Nephron progenitor cell (in vitro differentiated cells): ENCODE measurements around the gene FAM171A1.
A peak's percentile ranks its signal among the peaks of the same experiment; 100 is the strongest.

Source experiments
- DNase-seq: peaks from one replicate; pipeline ENCODE4 v3.0.0; 2021
- H3K27ac Mint-ChIP-seq: 2 replicates; pipeline ENCODE4 v1.8.0; 2021; ENCODE audit warnings: mild to moderate bottlenecking, moderate library complexity, mixed read lengths
- H3K27me3 Mint-ChIP-seq: 2 replicates; pipeline ENCODE4 v1.8.0; 2021; ENCODE audit warnings: mild to moderate bottlenecking, low read depth, mixed read lengths; ENCODE audit not compliant: poor library complexity
- H3K36me3 Mint-ChIP-seq: 2 replicates; pipeline ENCODE4 v1.8.0; 2021; ENCODE audit warnings: low read depth, mixed read lengths
- H3K4me1 Mint-ChIP-seq: 2 replicates; pipeline ENCODE4 v1.8.0; 2021; ENCODE audit warnings: mixed read lengths
- H3K4me3 Mint-ChIP-seq: 2 replicates; pipeline ENCODE4 v1.8.0; 2021; ENCODE audit warnings: mild to moderate bottlenecking, moderate library complexity, mixed read lengths
- H3K9me3 Mint-ChIP-seq: 2 replicates; pipeline ENCODE4 v1.8.0; 2021; ENCODE audit warnings: mild to moderate bottlenecking, moderate library complexity, mixed read lengths
- TF ChIP-seq, protein P1 (sequence below): fragments of 200-600 bp; sonication (generic); IDR thresholded peaks from 2 replicates; pipeline ENCODE4 v1.5.0; 2021; ENCODE audit warnings: antibody characterized with exemption

The FAM171A1 gene

GRCh38 chr10:15379078-15379477 lies 8.0 kb upstream of the FAM171A1 start:
- Mint-ChIP-seq H3K4me3 (no peak overlapping the region), H3K27me3 (peaks cover 8% of the 10 kb centered on the region), H3K4me1 (peaks cover 25% of the 10 kb centered on the region), H3K36me3 (no peaks in the 10 kb centered on the region), H3K27ac (peak overlapping the region; percentile 39), H3K9me3 (peaks cover under 1% of the 10 kb centered on the region)
- TF ChIP-seq, protein P1, sequence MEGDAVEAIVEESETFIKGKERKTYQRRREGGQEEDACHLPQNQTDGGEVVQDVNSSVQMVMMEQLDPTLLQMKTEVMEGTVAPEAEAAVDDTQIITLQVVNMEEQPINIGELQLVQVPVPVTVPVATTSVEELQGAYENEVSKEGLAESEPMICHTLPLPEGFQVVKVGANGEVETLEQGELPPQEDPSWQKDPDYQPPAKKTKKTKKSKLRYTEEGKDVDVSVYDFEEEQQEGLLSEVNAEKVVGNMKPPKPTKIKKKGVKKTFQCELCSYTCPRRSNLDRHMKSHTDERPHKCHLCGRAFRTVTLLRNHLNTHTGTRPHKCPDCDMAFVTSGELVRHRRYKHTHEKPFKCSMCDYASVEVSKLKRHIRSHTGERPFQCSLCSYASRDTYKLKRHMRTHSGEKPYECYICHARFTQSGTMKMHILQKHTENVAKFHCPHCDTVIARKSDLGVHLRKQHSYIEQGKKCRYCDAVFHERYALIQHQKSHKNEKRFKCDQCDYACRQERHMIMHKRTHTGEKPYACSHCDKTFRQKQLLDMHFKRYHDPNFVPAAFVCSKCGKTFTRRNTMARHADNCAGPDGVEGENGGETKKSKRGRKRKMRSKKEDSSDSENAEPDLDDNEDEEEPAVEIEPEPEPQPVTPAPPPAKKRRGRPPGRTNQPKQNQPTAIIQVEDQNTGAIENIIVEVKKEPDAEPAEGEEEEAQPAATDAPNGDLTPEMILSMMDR = no peak
- no peak for DNase-seq

GRCh38 chr10:15378569-15378968 lies 7.5 kb upstream of the FAM171A1 start:
- Mint-ChIP-seq H3K9me3 (no peaks in the 10 kb centered on the region), H3K27ac (peak overlapping the region; percentile 39), H3K4me1 (peaks cover 29% of the 10 kb centered on the region), H3K27me3 (peaks cover 11% of the 10 kb centered on the region), H3K36me3 (no peaks in the 10 kb centered on the region), H3K4me3 (no peak overlapping the region)
- TF ChIP-seq, protein P1 = no peak
- no peak for DNase-seq

- H3K27me3 Mint-ChIP-seq = peaks cover 10% of the 10 kb centered on the region
- H3K36me3 Mint-ChIP-seq = no peaks in the 10 kb centered on the region
- H3K4me3 Mint-ChIP-seq = no peak overlapping the region
- TF ChIP-seq, protein P1 = no peak
- peaks cover 24% of the 10 kb centered on the region for H3K4me1 Mint-ChIP-seq
- DNase-seq = no peak
- no peaks in the 10 kb centered on the region for H3K9me3 Mint-ChIP-seq
- no peak overlapping the region for H3K27ac Mint-ChIP-seq
These were observed 3.5 kb upstream of the FAM171A1 start for GRCh38 chr10:15374566-15374965.

- no peaks in the 10 kb centered on the region for H3K9me3 Mint-ChIP-seq
- no peaks in the 10 kb centered on the region for H3K36me3 Mint-ChIP-seq
- H3K27me3 Mint-ChIP-seq = peaks cover 10% of the 10 kb centered on the region
- peaks cover 26% of the 10 kb centered on the region for H3K4me1 Mint-ChIP-seq
- TF ChIP-seq, protein P1 = no peak
- H3K4me3 Mint-ChIP-seq = no peak overlapping the region
- no peak for DNase-seq
- no peak overlapping the region for H3K27ac Mint-ChIP-seq
These were observed 3.1 kb upstream of the FAM171A1 start for GRCh38 chr10:15374156-15374555.

- no peaks in the 10 kb centered on the region for H3K9me3 Mint-ChIP-seq
- no peak overlapping the region for H3K4me3 Mint-ChIP-seq
- no peak overlapping the region for H3K27ac Mint-ChIP-seq
- DNase-seq = no peak
- H3K27me3 Mint-ChIP-seq = peaks cover 10% of the 10 kb centered on the region
- peaks cover 31% of the 10 kb centered on the region for H3K4me1 Mint-ChIP-seq
- H3K36me3 Mint-ChIP-seq = no peaks in the 10 kb centered on the region
- TF ChIP-seq, protein P1 = no peak
These were observed 2.1 kb upstream of the FAM171A1 start for GRCh38 chr10:15373199-15373598.

GRCh38 chr10:15370212-15370855 lies 755 bp downstream of the FAM171A1 start:
- peaks cover 10% of the 10 kb centered on the region for H3K27me3 Mint-ChIP-seq
- peaks cover 22% of the 10 kb centered on the region for H3K36me3 Mint-ChIP-seq
- TF ChIP-seq, protein P1 = no peak
- peak overlapping the region; percentile 93 for H3K4me3 Mint-ChIP-seq
- H3K27ac Mint-ChIP-seq = peak overlapping the region; percentile 97
- peaks cover 7% of the 10 kb centered on the region for H3K9me3 Mint-ChIP-seq
- H3K4me1 Mint-ChIP-seq = peaks cover 39% of the 10 kb centered on the region
- no peak for DNase-seq
